ENCODE measurements around the gene CIAO2A. TPM values are rescaled to one million over a fixed set of nuclear protein-coding genes. Genes with fewer than 3 reads are reported as not detected.
"Not testable (repeated sequence)": the region's sequence is repeated elsewhere in the genome, so short reads cannot be mapped to it uniquely, and the experiment has no call there.

The CIAO2A gene
- total RNA-seq, 3 donors from 2014 or later: 42.6 to 71.8 (median 50.9) TPM

DNA sequence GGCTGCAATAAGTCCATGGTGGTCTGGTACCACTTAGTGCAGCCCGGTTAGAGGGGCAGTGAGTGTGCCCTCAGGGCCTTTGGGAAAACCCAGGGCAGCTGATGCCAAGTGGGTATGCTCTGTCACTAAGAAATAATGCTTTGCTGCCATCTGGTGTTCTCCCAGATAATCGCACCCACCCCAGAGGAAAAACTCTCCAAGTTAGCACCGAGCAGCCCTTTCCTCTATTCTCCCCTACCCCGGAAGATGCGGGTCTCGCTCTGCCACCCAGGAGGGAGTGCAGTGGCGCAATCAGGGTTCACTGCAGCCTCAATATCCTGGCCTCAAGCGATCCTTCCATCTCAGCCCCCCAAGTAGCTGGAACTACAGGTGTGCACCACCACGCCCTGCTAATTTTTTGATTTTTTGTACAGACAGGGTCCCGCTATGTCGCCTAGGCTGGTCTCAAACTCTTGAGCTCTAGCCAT lies 26.0 kb downstream of the CIAO2A start:
- Histone ChIP-seq H3K27ac (peak overlapping the region in 1 of 2 donors; percentile 60), H3K4me3 (no peak overlapping the region), H3K36me3 (no peaks in the 10 kb centered on the region), H3K9me3 (no peaks in the 10 kb centered on the region), H3K4me1 (no peaks in the 10 kb centered on the region), H3K27me3 (no peaks in the 10 kb centered on the region)
- peak; percentile 37 to 55 for DNase-seq (ENCODE audit: low spot score in 2 of 2)
- TF ChIP-seq POLR2A (IDR thresholded peaks at IDR 0.05) (no peak), CTCF (IDR thresholded peaks at IDR 0.05) (peak; percentile 79 to 90 (median 85)), POLR2AphosphoS5 (IDR thresholded peaks at IDR 0.05) (peak in 2 of 3 donors; percentile 10 to 39)
- intact Hi-C loops (cut with DNase I; ENCODE audit: low total_unique reads): loop anchor here (5.0 kb wide), 1 partner anchor 315 kb away; no protein-coding TSS in a partner anchor

DNA sequence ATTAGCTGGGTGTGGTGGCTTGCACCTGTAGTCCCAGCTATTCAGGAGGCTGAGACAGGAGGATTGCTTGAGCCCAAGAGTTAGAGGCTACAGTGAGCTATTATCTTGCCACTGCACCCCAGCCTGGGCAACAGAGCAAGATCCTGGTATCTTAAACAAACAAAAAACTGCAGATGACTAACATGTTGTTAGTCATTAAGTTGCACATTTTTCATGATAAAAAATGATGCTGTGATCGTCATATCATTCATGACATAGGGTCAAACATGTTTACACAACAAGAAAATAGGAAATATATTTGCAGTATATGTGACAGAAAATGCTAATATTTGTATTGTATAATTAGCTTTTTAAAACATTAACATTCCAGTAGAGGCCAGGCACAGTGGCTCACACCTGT lies 27.2 kb downstream of the CIAO2A start:
- H3K27me3 ChIP-seq: no peaks in the 10 kb centered on the region
- TF ChIP-seq POLR2A (IDR thresholded peaks at IDR 0.05) (no peak), CTCF (IDR thresholded peaks at IDR 0.05) (no peak), POLR2AphosphoS5 (IDR thresholded peaks at IDR 0.05) (no peak)

GRCh38 chr15:64060716-64061115 lies 32.9 kb downstream of the CIAO2A start:
- Histone ChIP-seq H3K27ac (no peak overlapping the region), H3K36me3 (no peaks in the 10 kb centered on the region), H3K27me3 (no peaks in the 10 kb centered on the region), H3K4me3 (no peak overlapping the region), H3K4me1 (no peaks in the 10 kb centered on the region), H3K9me3 (no peaks in the 10 kb centered on the region)
- TF ChIP-seq POLR2AphosphoS5 (IDR thresholded peaks at IDR 0.05) (no peak), CTCF (IDR thresholded peaks at IDR 0.05) (no peak), POLR2A (IDR thresholded peaks at IDR 0.05) (no peak)
- intact Hi-C loops (cut with DNase I; ENCODE audit: low total_unique reads): no loop called here
- DNase-seq (ENCODE audit: low spot score in 2 of 2): no peak

More for the DNA sequence above, 27.2 kb downstream of the CIAO2A start:
- H3K27ac ChIP-seq: no peak overlapping the region
- no peak for DNase-seq (ENCODE audit: low spot score in 2 of 2)
- H3K36me3 ChIP-seq: no peaks in the 10 kb centered on the region
- no peaks in the 10 kb centered on the region for H3K9me3 ChIP-seq
- H3K4me3 ChIP-seq: no peak overlapping the region
- intact Hi-C loops (cut with DNase I; ENCODE audit: low total_unique reads): loop anchor here (5.0 kb wide), 1 partner anchor 314 kb away; no protein-coding TSS in a partner anchor
- H3K4me1 ChIP-seq: no peaks in the 10 kb centered on the region

GRCh38 chr15:64059104-64059503 lies 34.5 kb downstream of the CIAO2A start:
- H3K27me3 ChIP-seq; intact Hi-C loops (cut with DNase I; ENCODE audit: low total_unique reads); H3K9me3 ChIP-seq; H3K27ac ChIP-seq; H3K4me1 ChIP-seq; H3K4me3 ChIP-seq; H3K36me3 ChIP-seq; DNase-seq (ENCODE audit: low spot score in 2 of 2): not testable (repeated sequence)

- Histone ChIP-seq H3K9me3 (no peaks in the 10 kb centered on the region), H3K4me1 (no peaks in the 10 kb centered on the region), H3K27ac (no peak overlapping the region), H3K27me3 (no peaks in the 10 kb centered on the region), H3K4me3 (no peak overlapping the region), H3K36me3 (no peaks in the 10 kb centered on the region)
- no peak for TF ChIP-seq POLR2A (IDR thresholded peaks at IDR 0.05)
- no peak for TF ChIP-seq CTCF (IDR thresholded peaks at IDR 0.05)
- no peak for TF ChIP-seq POLR2AphosphoS5 (IDR thresholded peaks at IDR 0.05)
- DNase-seq (ENCODE audit: low spot score in 2 of 2): no peak
- intact Hi-C loops (cut with DNase I; ENCODE audit: low total_unique reads): no loop called here
Observed at GRCh38 chr15:64058279-64058678, 35.4 kb downstream of the CIAO2A start.

GRCh38 chr15:64053674-64054073 lies 40.0 kb downstream of the CIAO2A start:
- H3K4me3 ChIP-seq; DNase-seq (ENCODE audit: low spot score in 2 of 2); H3K9me3 ChIP-seq; H3K4me1 ChIP-seq; H3K27me3 ChIP-seq; H3K27ac ChIP-seq; intact Hi-C loops (cut with DNase I; ENCODE audit: low total_unique reads); H3K36me3 ChIP-seq: not testable (repeated sequence)
